Subcutaneous adipose tissue (tissue), 4 donors: ENCODE data around the gene MRO. TPM values are rescaled to one million over a fixed set of nuclear protein-coding genes. Genes with fewer than 3 reads are reported as not detected.

Source experiments
- total RNA-seq, 4 donors: library from RNA; depleted of rRNA; stranded (reverse); fragments of >200 nt; gene quantifications; one replicate each; pipeline ENCODE4 v1.1.0, GENCODE V29; 2016

The MRO gene
- total RNA-seq, 4 donors from 2014 or later = 0.49 to 3.2 (median 1.7) TPM

Other genes starting within 250 kb of the MRO start
- gene ME2, start 59.1 kb upstream of the MRO start, total RNA-seq = 10 to 100 TPM; 35.4 to 79.2 (median 55.1) TPM
- gene ELAC1, start 148.0 kb upstream of the MRO start, total RNA-seq = 10 to 100 TPM in 1 of 4 donors, 1 to 10 TPM in 3; 4.4 to 11.0 (median 4.9) TPM
- 10 to 100 TPM; 73.1 to 89.3 (median 86.6) TPM for gene SMAD4, start 210.2 kb upstream of the MRO start, total RNA-seq